Stimulated activated CD8-positive, alpha-beta memory T cell treated with anti-CD3 and anti-CD28 coated beads, Interleukin-4, amount 100 ng/mL, for 24 hours (primary cell): ENCODE data around the gene PLAAT3.
"Not testable (repeated sequence)": the region's sequence is repeated elsewhere in the genome, so short reads cannot be mapped to it uniquely, and the experiment has no call there.

Experiments used
- DNase-seq: peaks from one replicate; pipeline ENCODE4 v3.0.0-alpha.2; 2020; ENCODE audit warnings: low read depth

The PLAAT3 gene

DNA sequence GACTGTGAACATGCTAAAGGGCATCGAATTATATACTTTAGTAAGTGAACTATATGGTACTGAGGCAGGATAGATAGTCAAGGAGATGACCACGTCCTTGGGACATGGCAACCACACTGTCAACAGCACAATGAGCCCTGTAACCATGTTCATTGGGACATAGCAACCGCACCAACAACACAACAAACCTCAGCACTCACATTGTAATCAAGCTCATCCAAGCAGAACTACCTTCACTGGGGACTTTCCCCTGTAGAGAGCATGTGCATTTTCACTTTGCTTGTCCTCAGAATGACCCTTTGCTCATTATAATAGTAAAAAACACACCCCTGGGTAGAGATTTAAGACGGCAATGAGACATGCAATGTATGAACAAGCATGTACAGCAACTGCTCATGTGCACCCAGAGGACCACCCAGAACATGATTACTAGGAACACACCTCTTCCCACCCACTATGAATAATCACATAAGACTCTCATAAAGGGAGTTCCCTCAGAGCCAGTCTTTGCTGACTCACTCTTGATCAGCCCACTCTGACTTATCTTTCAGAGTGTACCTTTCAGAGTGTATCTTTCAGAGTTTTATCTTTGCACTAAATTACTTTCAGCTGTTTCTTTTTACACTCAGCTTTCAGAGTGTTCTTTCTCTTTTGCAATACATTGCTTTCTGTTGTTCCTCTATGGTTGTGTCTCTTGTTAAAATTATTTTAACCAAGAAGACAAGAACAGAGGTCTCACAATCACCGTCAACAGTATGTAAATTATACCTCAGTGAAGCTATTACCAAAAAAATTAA lies 47.0 kb downstream of the PLAAT3 start:
- DNase-seq: peak; percentile 34

DNA sequence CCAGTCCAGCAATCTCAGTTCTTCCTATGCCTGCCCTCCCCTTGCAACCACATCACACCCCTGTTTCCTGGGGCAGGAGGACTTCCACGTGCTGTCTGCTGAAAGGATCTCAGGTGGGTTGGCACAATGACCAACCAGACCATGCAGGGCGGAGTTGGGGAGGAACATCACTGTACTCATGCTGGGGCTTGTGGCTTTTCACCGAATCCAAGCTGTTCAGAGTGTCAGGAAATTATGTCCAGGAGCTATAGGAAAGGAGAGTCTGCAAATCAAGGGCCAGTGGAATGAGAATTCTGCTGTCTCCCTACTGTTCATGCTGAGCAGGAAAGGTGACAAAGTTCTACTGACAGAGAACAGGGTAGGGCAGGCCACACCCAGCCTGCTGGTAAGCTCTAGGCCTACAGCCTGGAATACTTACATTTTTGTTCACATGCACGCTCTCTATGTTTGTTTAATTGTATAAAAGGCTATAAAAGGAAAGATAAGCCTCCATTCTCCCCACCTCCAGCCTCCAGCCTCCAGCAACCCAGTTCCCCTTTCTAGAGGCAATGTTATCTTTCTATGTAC lies 49.4 kb downstream of the PLAAT3 start:
- no peak for DNase-seq

DNA sequence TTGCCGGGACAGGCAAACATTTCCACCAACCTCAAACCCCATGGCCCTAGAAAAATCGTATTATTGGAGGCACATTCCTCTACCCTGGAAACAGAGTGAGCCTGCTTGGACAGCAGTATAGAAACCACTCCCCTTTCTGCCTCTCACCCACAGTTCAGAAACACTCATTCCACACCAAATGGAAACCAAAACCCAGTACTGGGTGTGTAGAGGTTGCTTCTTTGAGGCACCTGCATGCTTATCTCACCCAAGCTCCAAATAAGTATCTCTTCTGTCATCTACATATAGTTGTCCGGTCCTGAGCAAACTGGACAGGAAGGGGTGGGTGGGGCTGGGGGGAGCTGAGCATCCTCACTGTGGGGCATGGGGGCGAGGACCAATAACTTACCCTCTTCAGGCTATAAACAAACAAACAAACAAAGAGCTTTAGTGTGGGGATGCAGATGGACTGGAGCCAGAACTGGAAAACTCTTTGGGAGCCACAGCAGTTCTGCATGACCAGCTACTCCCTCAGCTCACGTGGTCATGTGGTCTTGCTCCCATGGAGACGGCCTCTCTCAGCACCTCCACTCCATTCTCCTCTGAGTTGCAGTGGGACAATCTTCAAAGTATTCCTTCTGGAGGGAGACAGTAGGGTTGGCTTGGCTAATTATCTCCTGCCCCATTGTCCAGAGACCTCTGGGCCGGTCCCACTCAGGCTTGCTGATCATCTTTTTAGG lies 50.0 kb downstream of the PLAAT3 start:
- no peak for DNase-seq

DNA sequence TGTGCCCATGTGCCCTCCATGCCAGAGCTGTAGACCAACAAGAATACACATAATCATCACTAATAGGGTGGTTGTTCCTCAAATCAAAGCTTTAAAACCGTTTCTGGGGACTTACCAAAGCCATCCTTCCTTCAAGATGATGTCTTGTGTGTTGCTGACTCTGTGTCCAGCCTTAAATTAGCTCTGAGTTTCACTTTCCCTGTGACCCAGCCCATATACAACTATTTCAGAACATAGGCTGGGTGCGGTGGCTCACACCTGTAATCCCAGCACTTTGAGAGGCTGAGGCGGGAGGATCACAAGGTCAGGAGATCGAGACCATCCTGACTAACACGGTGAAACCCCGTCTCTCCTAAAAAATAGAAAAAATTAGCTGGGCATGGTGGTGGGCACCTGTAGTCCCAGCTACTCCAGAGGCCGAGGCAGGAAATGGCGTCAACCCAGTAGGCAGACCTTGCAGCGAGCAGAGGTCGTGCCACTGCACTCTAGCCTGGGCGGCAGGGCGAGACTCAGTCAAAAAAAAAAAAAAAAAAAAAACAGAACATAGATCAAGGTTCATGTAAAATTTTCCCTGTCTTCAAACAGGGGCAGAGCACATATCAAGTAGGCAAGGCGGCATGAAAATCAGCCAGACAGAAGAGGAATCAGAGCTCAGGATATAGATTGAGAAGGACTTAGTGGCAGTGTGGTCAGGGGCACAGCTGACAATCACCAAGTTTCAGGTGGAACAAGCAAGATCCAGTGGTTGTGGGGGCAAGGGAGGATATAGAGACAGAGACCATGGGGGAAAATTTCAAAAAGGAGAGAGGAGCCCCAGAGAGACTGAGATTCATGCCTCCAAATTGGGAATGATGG lies 50.8 kb downstream of the PLAAT3 start, which contains the start of gene PLAAT2:
PLAAT2 (minus strand) TSS at position 179 of the 855 bp plus-strand sequence; CDS start at position 124, 55 bp downstream.
- DNase-seq: no peak

DNA sequence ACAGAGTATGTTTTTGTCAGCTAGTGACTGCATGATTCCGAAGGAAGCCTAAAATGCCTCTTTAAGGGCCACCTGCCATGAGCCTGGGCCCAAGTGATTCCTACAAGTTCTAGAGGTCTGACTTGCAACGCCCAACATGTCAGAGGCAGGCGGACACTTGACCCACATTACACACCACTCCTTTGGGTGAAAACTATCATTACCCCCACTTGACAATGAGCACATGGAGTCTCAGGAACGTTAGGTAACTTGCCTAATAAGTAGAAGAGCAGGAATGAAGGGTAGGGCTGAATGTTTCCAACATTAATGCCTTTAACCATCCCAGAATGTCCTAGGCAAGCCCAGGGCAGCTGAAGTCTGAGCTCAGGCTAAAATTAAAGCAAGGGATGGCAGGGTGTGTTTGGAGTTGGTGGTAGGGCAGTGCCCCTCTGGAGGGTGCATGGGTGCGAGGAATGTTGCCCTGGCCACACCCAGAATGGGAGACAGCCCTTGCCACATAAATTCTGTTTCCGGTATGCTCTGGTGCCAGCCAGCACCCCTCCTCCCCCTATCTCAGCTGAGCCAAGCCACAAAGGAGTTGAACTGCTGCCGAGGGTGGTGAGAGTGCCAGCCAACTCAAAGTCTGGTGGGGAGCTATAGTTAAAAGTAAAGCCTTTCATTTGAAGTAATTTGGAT lies 53.6 kb downstream of the PLAAT3 start:
- no peak for DNase-seq

DNA sequence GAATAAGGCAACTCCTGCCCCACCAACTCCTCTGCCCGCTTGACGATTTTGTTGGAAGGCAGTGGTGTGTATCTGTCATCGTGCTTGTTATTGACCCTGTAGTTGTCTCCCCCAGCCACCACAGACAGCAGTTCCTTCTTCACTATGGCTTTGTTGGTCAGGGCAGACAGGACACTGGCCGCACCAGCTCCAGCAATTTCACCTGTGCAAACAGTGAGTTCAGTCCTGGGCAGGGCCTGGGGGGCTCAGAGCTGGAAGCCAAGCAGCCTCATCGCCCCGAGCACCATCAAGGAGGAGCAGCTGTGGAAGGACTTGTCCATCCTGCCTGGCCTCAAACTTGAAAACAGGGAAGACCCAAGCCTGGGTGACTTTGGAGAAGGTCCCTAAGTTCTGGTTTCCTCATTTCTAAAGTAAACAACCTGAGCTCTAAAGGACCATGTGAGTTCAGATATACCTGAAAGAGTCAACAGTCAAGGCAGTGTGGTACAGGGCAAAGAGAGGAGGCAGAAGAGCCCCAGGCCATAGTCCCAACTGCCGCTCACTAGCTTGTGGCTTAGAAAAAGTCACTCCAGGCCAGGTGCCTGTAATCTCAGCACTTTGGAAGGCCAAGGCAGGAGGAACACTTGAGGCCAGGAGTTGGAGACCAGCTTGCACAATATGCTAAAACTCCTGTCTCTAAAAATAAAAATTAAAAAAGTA lies 55.6 kb downstream of the PLAAT3 start:
- no peak for DNase-seq

DNA sequence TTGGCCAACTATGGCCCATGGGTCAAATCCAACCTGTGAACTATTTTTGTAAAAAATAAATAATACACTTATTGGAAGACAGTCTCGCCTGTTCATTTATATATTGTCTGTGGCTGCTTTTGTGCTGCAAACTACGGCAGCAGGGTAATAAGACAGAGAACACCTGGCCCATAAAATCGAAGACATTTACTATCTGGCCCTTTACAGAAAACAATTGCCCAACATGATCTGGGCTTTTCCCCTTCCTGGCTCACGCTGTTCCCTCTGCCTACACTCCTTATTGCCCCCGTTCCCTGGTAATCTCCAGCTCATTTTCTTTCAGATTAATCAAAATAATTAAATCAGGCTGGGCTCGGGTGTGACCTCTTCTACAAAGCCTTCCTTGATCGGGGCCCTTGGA lies 56.7 kb downstream of the PLAAT3 start:
- no peak for DNase-seq

DNA sequence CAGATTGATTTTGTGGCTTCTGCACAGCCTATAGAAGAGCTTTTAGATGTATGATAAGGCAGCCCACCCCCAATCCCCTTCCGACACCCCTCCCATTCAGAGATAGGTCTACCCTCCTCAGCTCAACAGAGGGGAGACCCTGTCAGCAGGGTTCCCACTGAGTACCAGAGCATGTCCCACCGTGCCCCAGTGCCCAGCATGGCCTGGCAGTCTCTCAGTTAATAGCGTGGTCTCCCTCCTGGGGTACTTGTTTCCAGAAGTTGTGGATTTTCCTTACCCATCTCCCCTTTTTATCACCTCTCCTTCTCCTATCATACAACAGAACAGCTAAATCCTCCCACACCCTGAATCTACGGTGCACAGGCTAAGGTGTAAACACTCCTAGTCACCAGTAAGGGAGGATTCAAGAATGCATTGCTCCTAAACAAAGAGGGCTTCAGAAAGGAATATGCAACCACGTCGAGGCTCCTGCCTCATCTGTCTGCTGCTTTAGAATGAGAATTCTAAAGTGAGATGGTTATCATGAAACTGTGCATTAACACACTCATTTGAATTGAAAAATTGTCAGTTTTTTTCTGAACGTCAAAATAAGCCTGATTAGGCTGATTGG lies 57.7 kb downstream of the PLAAT3 start:
- DNase-seq: no peak

DNA sequence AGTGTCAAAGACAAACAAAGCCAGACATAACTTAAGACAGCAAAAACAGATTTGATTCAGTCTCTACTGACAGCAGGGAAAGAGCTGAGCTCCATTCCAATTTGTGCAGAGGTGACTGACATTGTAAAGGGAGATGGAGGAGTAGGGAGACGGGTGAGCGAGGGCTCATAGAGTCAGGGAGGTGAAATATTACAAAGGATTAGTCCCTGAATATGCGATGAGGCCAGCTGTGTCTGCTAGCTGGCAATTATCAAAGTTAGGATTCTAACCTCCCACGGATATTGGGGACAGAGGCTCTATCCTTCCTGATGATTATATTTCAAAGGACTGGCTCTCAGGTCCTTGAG lies 59.4 kb downstream of the PLAAT3 start:
- DNase-seq: no peak

DNA sequence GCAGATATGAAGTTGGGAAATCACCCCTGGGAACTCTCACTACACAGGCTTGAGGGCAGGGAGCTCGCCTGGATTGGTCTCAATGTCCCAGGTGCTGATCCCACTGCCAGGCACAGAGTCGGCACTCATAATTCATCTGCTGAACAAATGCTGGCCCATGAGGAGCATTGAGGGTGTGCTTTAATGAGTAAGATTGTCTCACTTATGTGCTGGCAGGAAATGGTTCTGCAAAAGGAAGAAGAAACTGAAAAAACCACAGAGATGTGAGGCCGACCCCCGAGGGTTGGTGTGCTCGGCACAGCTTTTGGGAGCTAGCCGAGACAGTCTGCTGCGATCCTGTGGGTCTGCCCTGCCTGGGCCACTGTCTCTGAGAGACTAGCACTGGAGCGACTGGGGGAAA lies 60.5 kb downstream of the PLAAT3 start:
- peak; percentile 21 for DNase-seq

DNA sequence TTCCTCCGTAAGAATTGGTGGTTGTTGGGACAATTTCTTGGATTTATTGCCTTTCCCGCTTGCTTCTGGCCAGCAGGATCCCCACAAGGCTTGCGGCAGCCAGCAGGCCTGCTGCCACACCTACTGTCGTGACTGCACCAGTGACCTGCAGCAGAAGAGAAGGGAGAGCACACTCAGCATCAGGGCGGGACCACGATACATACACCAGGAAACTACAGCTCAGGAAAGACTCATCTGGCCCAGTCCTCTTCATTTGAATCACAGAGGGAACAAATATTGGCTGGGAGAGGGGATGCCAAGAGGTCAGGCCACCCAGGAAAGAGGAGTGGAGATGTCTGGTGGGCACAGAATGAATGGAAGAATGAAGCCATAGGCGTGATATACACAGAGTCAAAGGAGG lies 61.3 kb downstream of the PLAAT3 start:
- no peak for DNase-seq

DNA sequence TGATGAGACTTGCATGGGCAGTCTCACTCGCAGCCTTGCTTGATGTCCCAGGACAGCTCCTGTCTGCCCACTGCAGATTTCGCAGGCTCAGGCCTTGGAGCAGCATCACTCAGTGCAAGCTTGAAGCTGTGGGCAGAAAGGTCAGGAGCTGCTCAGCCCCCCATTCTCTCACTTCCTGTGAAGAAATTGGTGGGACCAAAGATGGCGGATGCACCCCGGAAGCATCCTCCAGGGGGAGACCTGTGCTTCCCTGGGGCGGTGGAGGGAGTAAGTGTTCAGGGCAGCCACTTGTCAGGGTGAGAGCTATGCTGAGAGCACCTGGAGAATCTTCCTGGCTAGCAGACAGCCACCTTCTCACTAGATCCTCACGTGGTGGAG lies 62.4 kb downstream of the PLAAT3 start:
- no peak for DNase-seq

DNA sequence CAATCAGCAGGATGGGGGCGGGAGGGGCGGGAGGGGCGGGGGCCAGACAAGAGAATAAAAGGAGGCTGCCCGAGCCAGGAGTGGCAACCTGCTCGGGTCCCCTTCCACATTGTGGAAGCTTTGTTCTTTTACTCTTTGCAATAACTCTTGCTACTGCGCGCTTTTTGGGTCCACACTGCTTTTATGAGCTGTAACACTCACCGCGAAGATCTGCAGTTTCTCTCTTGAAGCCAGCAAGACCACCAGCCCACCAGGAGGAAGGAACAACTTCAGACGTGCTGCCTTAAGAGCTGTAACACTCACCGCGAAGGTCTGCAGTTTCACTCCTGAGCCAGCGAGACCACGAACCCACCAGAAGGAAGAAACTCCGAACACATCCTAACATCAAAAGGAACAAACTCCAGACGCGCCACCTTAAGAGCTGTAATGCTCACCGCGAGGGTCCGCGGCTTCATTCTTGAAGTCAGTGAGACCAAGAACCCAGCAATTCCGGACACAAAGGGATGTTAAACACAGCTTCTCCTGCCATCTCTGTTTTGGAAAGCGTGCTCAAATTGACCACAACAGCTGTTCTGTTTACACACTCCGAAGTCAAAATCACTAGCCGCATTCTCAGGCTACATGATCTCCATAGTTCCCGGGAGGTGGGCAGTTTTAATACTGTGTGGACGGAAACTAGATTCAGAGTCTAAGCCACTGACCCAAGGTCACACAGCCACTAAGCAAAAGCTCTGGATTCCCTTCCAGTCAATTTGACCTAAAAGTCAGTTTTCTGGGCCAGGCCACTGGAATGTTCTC lies 62.9 kb downstream of the PLAAT3 start:
- no peak for DNase-seq

DNA sequence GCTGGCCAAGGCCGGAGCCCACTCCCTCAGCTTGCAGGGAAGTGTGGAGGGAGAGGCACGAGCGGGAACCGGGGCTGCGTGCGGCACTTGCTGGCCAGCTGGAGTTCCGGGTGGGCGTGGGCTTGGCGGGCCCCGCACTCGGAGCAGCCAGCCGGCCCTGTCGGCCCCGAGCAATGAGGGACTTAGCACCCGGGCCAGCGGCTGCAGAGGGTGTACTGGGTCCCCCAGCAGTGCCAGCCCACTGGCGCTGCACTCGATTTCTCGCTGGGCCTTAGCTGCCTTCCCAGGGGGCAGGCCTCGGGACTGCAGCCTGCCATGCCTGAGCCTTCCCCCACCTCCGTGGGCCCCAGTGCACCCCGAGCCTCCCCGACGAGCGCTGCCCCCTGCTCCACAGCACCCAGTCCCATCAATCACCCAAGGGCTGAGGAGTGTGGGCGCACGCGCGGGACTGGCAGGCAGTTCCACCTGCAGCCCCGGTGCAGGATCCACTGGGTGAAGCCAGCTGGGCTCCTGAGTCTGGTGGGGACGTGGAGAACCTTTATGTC lies 64.0 kb downstream of the PLAAT3 start:
- DNase-seq: not testable (repeated sequence)

DNA sequence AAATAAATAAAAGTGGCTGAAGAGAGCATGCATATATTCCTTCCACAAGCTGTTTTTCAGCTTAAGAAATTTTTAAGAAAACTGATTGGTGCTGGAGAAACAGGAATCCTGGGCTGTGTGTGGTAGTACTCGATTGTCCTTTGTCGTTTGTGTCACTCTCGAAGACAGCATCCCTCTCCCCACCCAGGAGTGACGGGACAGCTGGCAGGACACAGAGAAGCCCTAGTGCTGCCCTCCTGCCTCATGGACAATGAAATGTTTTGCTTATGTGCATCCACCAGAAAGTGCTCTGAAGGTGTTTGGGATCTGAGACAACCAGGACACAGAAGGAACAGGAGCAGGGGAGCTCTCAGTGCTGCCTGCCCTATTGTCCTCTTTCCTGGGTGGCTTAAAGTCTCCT lies 64.8 kb downstream of the PLAAT3 start:
- DNase-seq: no peak

DNA sequence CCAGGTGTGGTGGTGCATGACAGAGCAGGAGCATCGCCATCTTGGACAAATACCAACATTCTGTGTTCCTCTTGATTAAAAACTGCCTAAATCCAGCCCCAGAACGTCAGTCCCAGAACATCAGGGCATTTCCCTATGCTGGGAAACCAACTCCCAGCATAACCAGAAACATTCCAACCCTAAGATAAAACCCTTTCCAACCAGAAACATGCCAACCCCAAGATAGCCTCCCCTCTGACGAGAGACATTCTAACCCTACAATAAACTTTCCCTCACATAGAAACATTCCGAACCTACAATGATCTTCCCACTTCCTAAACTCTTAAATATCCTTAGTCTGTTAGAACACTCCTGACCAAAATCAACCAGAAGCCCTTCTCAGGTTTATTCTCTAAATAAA lies 66.1 kb downstream of the PLAAT3 start:
- DNase-seq: no peak

DNA sequence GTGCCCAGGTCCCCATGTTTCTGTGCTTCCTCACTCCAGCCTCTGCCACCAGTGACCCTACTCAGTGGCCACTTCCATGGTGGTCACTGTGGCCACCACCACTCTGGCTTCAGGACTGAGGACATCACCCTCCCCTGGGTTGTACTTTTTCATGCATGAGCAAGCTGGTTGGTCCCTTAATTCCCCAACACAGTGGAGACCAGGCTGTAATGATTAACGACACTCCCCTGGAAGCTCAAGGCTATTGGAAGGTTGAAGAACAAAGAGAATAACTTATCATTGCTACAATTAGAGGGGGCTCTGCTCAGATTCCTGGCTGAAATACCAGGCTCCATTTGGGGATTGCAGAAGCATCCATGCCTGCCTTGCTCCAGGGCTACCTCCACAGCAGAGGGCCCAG lies 67.2 kb downstream of the PLAAT3 start:
- no peak for DNase-seq

DNA sequence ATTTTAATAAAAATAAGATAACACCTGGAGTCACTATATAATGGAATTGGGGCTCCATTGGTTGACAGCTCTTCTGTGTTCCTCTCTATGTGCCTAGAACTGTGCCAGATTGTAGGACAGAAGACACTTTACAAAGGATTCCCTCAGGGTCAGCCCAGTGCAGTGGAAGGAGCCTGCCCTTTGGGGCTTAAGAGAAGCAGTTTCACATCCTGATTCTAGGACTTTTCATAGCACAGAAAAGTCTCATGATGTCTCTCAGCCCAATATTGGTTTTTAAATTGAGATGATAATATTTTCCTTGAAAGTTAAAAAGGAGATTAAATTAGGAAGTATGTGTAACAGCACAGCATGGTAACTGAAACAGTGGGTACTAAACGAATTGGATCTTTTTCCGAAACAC lies 70.5 kb downstream of the PLAAT3 start:
- DNase-seq: no peak

DNA sequence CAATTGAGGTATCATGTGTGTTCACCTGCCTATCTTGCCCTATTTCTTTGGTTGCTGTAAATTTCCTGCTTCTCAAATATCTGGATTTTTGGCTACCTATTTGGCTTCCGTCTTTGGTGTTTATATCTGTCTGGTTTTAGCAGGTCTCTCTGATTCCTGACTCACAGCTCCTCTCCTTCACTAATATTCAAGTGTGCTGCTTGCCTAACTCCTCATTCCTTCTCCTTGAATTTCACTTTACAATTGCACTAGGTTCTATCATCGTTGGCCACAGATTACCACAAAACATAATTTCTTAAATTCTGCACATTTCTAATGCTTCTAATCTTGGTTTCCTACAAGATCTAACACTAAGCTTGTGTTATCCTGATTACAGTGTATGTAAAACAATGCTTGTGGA lies 71.7 kb downstream of the PLAAT3 start:
- not testable (repeated sequence) for DNase-seq
